H1 (cell line): ENCODE results near the gene TRAPPC11. TPM values are rescaled to one million over a fixed set of nuclear protein-coding genes. Genes with fewer than 3 reads are reported as not detected.
A peak's percentile ranks its signal among the peaks of the same experiment; 100 is the strongest.

Experiments used
- BACH1 ChIP-seq: IDR thresholded peaks from 2 replicates; pipeline ENCODE4 v1.6.1; 2012; ENCODE audit warnings: low read length, improper control_type of control experiment
- BCL11A ChIP-seq, 2 experiments: IDR thresholded peaks; one replicate each; pipeline ENCODE4 v1.6.1; 2011; ENCODE audit warnings: low read depth in 2 of 2, low read length in 2 of 2, mild to moderate bottlenecking in 2 of 2
- CBX5 ChIP-seq: fragments of 300-800, 300-1000 bp; sonication (generic); IDR thresholded peaks from 2 replicates; pipeline ENCODE4 v1.7.1; 2016; ENCODE audit warnings: antibody characterized with exemption, low read length, low read depth
- CBX8 ChIP-seq: fragments of 300-800, 300-1000 bp; sonication (generic); IDR thresholded peaks from 2 replicates; pipeline ENCODE4 v1.7.1; 2016; ENCODE audit warnings: low read depth, low read length, borderline replicate concordance
- CHD1 ChIP-seq: IDR thresholded peaks from 2 replicates; pipeline ENCODE4 v1.6.1; 2012; ENCODE audit warnings: low read depth, low read length, improper control_type of control experiment
- CHD2 ChIP-seq: IDR thresholded peaks from 2 replicates; pipeline ENCODE4 v1.6.1; 2012; ENCODE audit warnings: low read length, improper control_type of control experiment
- CREB1 ChIP-seq: IDR thresholded peaks from 2 replicates; pipeline ENCODE4 v1.6.1; 2012; ENCODE audit warnings: inconsistent platforms
- CTBP2 ChIP-seq: IDR thresholded peaks from 2 replicates; pipeline ENCODE4 v1.7.0; 2011; ENCODE audit warnings: borderline replicate concordance, mild to moderate bottlenecking, moderate library complexity, mixed read lengths, low read length; ENCODE audit not compliant: insufficient read depth, insufficient read length
- HDAC2 ChIP-seq, 2 experiments: fragments of 300-600 bp in 1 of 2; sonication (generic) in 1 of 2; IDR thresholded peaks; 2 replicates each; pipeline ENCODE4 v1.6.1; 2011 to 2012; ENCODE audit warnings: low read depth in 2 of 2, low read length in 2 of 2, mild to moderate bottlenecking in 2 of 2, moderate library complexity in 2 of 2, borderline replicate concordance in 1 of 2, inconsistent platforms in 1 of 2
- JUND ChIP-seq: IDR thresholded peaks from 2 replicates; pipeline ENCODE4 v1.6.1; 2011; ENCODE audit warnings: mild to moderate bottlenecking, improper control_type of control experiment, low read length
- KDM4A ChIP-seq: IDR thresholded peaks from one replicate; pipeline ENCODE4 v1.7.1; 2012; ENCODE audit warnings: low read depth, mild to moderate bottlenecking, moderate library complexity, low read length, inconsistent platforms; ENCODE audit not compliant: severe bottlenecking
- MAFK ChIP-seq: IDR thresholded peaks from 2 replicates; pipeline ENCODE4 v1.6.1; 2012; ENCODE audit warnings: low read depth, mild to moderate bottlenecking, improper control_type of control experiment, low read length
- NANOG ChIP-seq: IDR thresholded peaks from 2 replicates; pipeline ENCODE4 v1.6.1; 2011; ENCODE audit warnings: low read length, low read depth, mild to moderate bottlenecking, inconsistent platforms; ENCODE audit not compliant: insufficient read depth, poor library complexity, severe bottlenecking
- NRF1 ChIP-seq: IDR thresholded peaks from 2 replicates; pipeline ENCODE4 v1.6.1; 2011; ENCODE audit warnings: mild to moderate bottlenecking, low read depth, low read length, improper control_type of control experiment
- PHF8 ChIP-seq: fragments of 200-600 bp; sonication (generic); conservative IDR thresholded peaks from 2 replicates; pipeline ENCODE4 v1.7.1; 2012; ENCODE audit warnings: low read depth, mild to moderate bottlenecking, inconsistent platforms, low read length, moderate library complexity
- POLR2AphosphoS5 ChIP-seq: IDR thresholded peaks from 2 replicates; pipeline ENCODE4 v1.6.1; 2011; ENCODE audit warnings: low read depth, low read length
- RNF2 ChIP-seq: fragments of 200-900, 300-1000 bp; sonication (generic); IDR thresholded peaks from 2 replicates; pipeline ENCODE4 v1.7.1; 2016; ENCODE audit warnings: borderline replicate concordance, low read depth, mild to moderate bottlenecking, antibody characterized with exemption, low read length; ENCODE audit not compliant: poor library complexity, severe bottlenecking; ENCODE audit errors: missing control alignments
- SIRT6 ChIP-seq: IDR thresholded peaks from one replicate; pipeline ENCODE4 v1.7.1; 2012; ENCODE audit warnings: low read length, inconsistent platforms
- SIX5 ChIP-seq: IDR thresholded peaks from 2 replicates; pipeline ENCODE4 v1.6.1; 2011; ENCODE audit warnings: mild to moderate bottlenecking, low read depth, low read length
- SP4 ChIP-seq: IDR thresholded peaks from 2 replicates; pipeline ENCODE4 v1.6.1; 2012; ENCODE audit warnings: low read length, inconsistent platforms
- SUZ12 ChIP-seq: fragments of 200-600 bp; sonication (generic); IDR thresholded peaks from 2 replicates; pipeline ENCODE4 v1.6.1; 2012; ENCODE audit warnings: mild to moderate bottlenecking, inconsistent platforms, low read length, moderate library complexity, mixed read lengths
- TAF7 ChIP-seq: optimal IDR thresholded peaks from 2 replicates; pipeline ENCODE3; 2011; ENCODE audit warnings: low read depth, mild to moderate bottlenecking, inconsistent platforms, low read length, moderate library complexity, borderline replicate concordance
- YY1 ChIP-seq: IDR thresholded peaks from 2 replicates; pipeline ENCODE4 v1.6.1; 2011; ENCODE audit warnings: low read depth, mild to moderate bottlenecking, low read length
- polyA plus RNA-seq, 7 experiments: library from polyadenylated mRNA; depleted of rRNA in 3 of 7; stranded (reverse) in 5 of 7; unstranded in 2 of 7; fragments of >200 nt in 5 of 7; fragments of 200-250 nt in 2 of 7; gene quantifications; 1 replicate in 5 of 7; 2 replicates in 1 of 7; 4 replicates in 1 of 7; pipeline versions ENCODE4 v1.2.1 to v1.2.3, GENCODE V29; 2011 to 2013; ENCODE audit warnings: missing spikeins in 2 of 7, mixed read lengths in 2 of 7
- total RNA-seq: library from RNA; stranded (reverse); fragmentation: NEBNext Ultra II Directional; extraction: Animal tissue kit (Norgen Biotek cat#: 25700); gene quantifications from 2 replicates; pipeline ENCODE4 v1.2.1, GENCODE V29; 2021
- TF ChIP-seq, protein P1 (sequence below): IDR thresholded peaks from 2 replicates; pipeline ENCODE4 v1.6.1; 2011; ENCODE audit warnings: low read depth, mild to moderate bottlenecking, low read length; ENCODE audit not compliant: insufficient read depth

Gene TRAPPC11
- total and polyA plus RNA-seq, 2 of the 8 experiments (the other 6 are each of a cell fraction or from before 2014, with no cell fraction given): 19.2 to 25.9 TPM

DNA sequence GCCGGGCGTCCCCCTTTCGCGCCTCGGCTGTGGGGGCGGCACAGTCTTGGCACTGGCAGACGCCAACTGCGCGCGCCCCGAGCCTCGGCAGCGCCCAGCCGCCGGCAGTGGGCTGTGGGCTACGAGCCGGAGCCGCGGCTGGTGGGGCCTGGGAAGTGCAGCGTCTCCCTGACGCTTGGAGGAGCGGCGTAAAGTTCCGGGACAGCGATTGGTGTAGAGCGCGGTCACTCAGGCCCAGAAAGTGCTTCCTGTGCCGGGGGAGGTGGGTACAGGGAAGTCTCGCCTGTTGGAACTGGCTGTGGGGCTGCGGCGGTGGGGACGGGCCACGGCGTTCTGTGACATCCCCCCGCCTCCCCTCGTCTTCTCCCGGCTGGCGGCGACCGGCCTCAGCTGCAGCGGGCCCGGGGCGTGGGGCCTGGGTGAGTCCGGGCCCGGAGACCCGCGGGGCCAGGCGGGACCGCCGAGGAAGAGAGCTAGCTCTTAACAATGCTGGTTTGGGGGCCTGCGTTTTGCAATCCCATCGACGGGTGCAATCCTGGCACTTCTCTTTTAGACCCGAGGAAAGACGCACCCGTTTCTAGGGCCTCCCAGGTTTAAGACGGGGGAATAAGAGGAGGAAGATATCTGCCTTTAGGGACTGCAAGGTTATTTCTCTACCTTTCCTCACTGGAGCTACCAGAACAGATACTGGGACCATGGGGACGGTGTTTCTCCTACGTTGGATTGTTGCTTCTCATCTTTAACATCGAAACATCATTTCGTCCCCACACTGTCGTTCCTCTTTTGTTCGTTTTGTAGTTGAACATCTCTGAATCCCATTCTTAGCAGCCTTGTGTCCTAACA is at the start of gene TRAPPC11, which contains the start of gene RWDD4 (continued):
- TF ChIP-seq RNF2 (no peak), CREB1 (peak; percentile 74), NRF1 (no peak), SIX5 (no peak), PHF8 (peak; percentile 63), NANOG (no peak), BACH1 (0 out of 2 replicates have a peak, but pooled peaks have one; percentile 23), POLR2AphosphoS5 (peak; percentile 80), SUZ12 (no peak), KDM4A (peak; percentile 76), CBX5 (no peak), CTBP2 (no peak), TAF7 (no peak), SIRT6 (no peak), HDAC2 (IDR thresholded peaks at IDR 0.05; ENCODE audit: borderline replicate concordance in 1 of 2, low read depth in 2 of 2, low read length in 2 of 2) (no peak), SP4 (no peak), JUND (no peak), MAFK (no peak), CHD1 (no peak), CBX8 (no peak), YY1 (no peak), BCL11A (IDR thresholded peaks at IDR 0.05; ENCODE audit: low read depth in 2 of 2, low read length in 2 of 2) (no peak), CHD2 (peak; percentile 80)
- TF ChIP-seq, protein P1, sequence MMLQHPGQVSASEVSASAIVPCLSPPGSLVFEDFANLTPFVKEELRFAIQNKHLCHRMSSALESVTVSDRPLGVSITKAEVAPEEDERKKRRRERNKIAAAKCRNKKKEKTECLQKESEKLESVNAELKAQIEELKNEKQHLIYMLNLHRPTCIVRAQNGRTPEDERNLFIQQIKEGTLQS: no peak
